HL-60 (cell line): ENCODE measurements around the gene ANKRD55.
"Not testable (repeated sequence)": the region's sequence is repeated elsewhere in the genome, so short reads cannot be mapped to it uniquely, and the experiment has no call there.

ENCODE experiments used
- DNase-seq, 2 experiments: peaks; one replicate each; pipeline ENCODE4 v3.0.0-alpha.2; 2010 to 2020; ENCODE audit warnings: low read depth in 1 of 2, low spot score in 1 of 2
- H3K27ac ChIP-seq: fragments of 250-450 bp; sonication (Bioruptor Pico); replicated peaks from 2 replicates; pipeline ENCODE4 v1.5.1; 2020; ENCODE audit warnings: mild to moderate bottlenecking, moderate library complexity
- H3K27me3 ChIP-seq: fragments of 250-450 bp; sonication (Bioruptor Pico); 2 replicates; pipeline ENCODE4 v1.5.1; 2021; ENCODE audit warnings: mild to moderate bottlenecking, moderate library complexity; ENCODE audit not compliant: insufficient read depth, poor library complexity, severe bottlenecking
- H3K4me3 ChIP-seq: replicated peaks from 2 replicates; pipeline ENCODE4 v1.5.1; 2011; ENCODE audit warnings: mild to moderate bottlenecking, control low read depth, low read length; ENCODE audit not compliant: insufficient read depth
- GABPA ChIP-seq: IDR thresholded peaks from 2 replicates; pipeline ENCODE4 v1.6.1; 2012; ENCODE audit warnings: low read depth
- POLR2AphosphoS5 ChIP-seq: IDR thresholded peaks from 2 replicates; pipeline ENCODE4 v1.6.1; 2012; ENCODE audit warnings: low read depth
- SPI1 ChIP-seq: IDR thresholded peaks from 2 replicates; pipeline ENCODE4 v1.6.1; 2012; ENCODE audit warnings: low read depth, mild to moderate bottlenecking, borderline replicate concordance
- TF ChIP-seq, protein P1 (sequence below): IDR thresholded peaks from 2 replicates; pipeline ENCODE4 v1.6.1; 2012; ENCODE audit warnings: low read depth; ENCODE audit not compliant: insufficient replicate concordance
- TF ChIP-seq, protein P2 (sequence below): IDR thresholded peaks from one replicate; pipeline ENCODE4 v1.5.1; 2011; ENCODE audit warnings: low read length, control low read depth, inconsistent platforms; ENCODE audit not compliant: insufficient read depth

The ANKRD55 gene

DNA sequence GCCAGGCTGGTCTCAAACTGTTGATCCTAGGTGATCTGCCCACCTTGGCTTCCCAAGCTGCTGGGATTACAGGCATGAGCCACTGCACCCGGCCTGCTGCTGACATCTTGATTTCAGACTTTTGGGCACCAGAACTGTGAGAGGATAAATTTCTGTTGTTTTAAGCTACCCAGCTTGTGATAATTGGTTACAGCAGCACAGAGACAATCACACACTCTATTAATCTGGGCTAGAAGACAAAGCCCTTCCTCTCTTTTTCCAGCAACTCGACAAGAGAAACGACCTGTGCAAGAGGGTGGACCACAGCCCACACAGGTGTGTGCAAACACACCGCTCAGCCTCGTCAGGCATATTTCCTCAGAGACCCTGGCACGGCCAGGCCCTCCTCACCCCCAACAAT is 4.5 kb downstream of the ANKRD55 start:
- no peak overlapping the region for H3K27ac ChIP-seq
- H3K27me3 ChIP-seq, result no peaks in the 10 kb centered on the region
- TF ChIP-seq, protein P1, sequence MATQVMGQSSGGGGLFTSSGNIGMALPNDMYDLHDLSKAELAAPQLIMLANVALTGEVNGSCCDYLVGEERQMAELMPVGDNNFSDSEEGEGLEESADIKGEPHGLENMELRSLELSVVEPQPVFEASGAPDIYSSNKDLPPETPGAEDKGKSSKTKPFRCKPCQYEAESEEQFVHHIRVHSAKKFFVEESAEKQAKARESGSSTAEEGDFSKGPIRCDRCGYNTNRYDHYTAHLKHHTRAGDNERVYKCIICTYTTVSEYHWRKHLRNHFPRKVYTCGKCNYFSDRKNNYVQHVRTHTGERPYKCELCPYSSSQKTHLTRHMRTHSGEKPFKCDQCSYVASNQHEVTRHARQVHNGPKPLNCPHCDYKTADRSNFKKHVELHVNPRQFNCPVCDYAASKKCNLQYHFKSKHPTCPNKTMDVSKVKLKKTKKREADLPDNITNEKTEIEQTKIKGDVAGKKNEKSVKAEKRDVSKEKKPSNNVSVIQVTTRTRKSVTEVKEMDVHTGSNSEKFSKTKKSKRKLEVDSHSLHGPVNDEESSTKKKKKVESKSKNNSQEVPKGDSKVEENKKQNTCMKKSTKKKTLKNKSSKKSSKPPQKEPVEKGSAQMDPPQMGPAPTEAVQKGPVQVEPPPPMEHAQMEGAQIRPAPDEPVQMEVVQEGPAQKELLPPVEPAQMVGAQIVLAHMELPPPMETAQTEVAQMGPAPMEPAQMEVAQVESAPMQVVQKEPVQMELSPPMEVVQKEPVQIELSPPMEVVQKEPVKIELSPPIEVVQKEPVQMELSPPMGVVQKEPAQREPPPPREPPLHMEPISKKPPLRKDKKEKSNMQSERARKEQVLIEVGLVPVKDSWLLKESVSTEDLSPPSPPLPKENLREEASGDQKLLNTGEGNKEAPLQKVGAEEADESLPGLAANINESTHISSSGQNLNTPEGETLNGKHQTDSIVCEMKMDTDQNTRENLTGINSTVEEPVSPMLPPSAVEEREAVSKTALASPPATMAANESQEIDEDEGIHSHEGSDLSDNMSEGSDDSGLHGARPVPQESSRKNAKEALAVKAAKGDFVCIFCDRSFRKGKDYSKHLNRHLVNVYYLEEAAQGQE, result no peak
- TF ChIP-seq POLR2AphosphoS5 (no peak), GABPA (no peak), SPI1 (no peak)
- TF ChIP-seq, protein P2, sequence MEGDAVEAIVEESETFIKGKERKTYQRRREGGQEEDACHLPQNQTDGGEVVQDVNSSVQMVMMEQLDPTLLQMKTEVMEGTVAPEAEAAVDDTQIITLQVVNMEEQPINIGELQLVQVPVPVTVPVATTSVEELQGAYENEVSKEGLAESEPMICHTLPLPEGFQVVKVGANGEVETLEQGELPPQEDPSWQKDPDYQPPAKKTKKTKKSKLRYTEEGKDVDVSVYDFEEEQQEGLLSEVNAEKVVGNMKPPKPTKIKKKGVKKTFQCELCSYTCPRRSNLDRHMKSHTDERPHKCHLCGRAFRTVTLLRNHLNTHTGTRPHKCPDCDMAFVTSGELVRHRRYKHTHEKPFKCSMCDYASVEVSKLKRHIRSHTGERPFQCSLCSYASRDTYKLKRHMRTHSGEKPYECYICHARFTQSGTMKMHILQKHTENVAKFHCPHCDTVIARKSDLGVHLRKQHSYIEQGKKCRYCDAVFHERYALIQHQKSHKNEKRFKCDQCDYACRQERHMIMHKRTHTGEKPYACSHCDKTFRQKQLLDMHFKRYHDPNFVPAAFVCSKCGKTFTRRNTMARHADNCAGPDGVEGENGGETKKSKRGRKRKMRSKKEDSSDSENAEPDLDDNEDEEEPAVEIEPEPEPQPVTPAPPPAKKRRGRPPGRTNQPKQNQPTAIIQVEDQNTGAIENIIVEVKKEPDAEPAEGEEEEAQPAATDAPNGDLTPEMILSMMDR, result no peak
- no peak for DNase-seq
- no peak overlapping the region for H3K4me3 ChIP-seq

DNA sequence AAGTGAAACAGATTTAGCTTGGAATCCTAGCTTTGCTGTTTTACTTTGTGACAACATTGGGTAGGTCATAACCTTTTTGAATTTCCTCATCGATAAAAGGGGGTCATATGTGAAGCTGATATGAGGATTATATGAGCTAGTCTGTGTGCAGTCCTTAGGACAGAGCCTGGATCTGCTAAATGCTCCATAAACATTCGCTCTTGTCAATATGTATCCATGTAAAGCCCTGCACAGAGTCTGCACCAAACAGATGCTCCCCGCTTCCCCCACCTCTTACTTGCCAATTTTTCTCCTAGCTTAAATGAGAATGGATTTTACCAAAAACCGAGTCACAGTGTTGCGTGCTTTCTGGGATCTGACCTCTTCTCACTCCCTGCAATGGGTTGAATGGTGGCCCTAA is 5.4 kb downstream of the ANKRD55 start:
- Histone ChIP-seq H3K4me3 (no peak overlapping the region), H3K27me3 (no peaks in the 10 kb centered on the region), H3K27ac (no peak overlapping the region)
- DNase-seq, result no peak
- no peak for TF ChIP-seq POLR2AphosphoS5
- TF ChIP-seq, protein P1, result no peak
- TF ChIP-seq GABPA, result no peak
- TF ChIP-seq SPI1, result no peak
- TF ChIP-seq, protein P2, result no peak

DNA sequence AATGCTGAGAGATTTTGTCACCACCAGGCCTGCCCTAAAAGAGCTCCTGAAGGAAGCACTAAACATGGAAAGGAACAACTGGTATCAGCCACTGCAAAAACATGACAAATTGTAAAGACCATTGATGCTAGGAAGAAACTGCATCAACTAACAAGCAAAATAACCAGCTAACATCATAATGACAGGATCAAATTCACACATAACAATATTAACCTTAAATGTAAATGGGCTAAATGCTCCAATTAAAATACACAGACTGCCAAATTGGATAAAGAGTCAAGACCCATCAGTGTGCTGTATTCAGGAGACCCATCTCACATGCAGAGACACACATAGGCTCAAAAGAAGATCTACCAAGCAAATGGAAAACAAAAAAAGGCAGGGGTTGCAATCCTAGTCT is 9.8 kb downstream of the ANKRD55 start:
- DNase-seq, H3K4me3 ChIP-seq, H3K27ac ChIP-seq, H3K27me3 ChIP-seq: not testable (repeated sequence)

DNA sequence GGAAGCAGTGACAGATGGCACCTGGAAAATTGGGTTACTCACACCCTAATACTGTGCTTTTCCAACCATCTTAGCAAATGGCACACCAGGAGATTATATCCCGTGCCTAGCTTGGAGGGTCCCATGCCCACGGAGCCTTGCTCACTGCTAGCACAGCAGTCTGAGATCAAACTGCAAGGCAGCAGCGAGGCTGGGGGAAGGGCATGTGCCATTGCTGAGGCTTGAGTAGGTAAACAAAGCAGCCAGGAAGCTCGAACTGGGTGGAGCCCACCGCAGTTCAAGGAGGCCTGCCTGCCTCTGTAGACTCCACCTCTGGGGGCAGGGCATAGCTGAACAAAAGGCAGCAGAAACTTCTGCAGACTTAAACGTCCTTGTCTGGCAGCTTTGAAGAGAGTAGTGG is 11.5 kb downstream of the ANKRD55 start:
- not testable (repeated sequence) for H3K4me3 ChIP-seq, DNase-seq, H3K27ac ChIP-seq, H3K27me3 ChIP-seq

DNA sequence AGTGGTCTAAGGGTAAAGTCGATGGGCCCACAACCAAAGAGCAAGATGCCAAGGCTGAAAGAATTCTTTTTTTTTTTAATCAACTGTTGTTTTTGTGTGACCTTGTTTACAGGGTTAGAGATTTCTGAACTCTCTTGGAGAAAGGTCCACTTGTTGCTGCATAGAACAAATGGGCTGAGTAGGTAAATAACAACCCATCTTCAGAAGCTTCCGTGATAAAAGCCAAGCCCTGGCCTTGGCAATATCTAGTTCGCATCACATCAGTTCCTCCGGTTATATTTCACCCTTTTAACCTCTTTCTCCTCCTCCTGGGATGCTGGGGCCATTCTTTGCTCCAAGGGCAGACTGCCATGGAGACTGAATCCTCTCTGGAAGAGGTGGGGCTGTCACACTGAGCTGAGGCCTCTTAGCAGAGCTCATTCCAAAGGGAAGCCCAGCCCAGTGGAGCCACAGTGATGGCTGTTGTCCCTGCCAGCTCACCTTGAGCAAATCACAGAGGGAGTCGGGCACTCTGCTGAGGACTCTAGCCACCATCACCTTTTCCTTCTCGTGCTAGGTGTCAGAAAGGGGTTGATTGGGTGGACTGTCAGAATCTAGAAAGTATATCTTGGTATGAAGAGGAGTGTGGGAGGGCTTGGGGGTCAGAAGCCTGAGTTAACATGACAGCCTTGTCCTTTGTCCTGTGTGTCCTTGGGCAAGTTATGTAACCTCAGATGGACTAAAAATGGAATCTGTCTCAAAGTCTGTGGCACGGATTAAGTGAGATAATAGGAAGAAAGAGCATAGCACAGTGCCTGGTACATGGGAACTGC is 17.9 kb downstream of the ANKRD55 start:
- Histone ChIP-seq H3K27ac (no peak overlapping the region), H3K27me3 (no peaks in the 10 kb centered on the region), H3K4me3 (no peak overlapping the region)
- no peak for DNase-seq
- TF ChIP-seq SPI1 (no peak), POLR2AphosphoS5 (no peak), GABPA (no peak)
- TF ChIP-seq, protein P1, result no peak
- TF ChIP-seq, protein P2, result no peak
